ENCODE data around the gene AIG1.

AIG1 gene

DNA sequence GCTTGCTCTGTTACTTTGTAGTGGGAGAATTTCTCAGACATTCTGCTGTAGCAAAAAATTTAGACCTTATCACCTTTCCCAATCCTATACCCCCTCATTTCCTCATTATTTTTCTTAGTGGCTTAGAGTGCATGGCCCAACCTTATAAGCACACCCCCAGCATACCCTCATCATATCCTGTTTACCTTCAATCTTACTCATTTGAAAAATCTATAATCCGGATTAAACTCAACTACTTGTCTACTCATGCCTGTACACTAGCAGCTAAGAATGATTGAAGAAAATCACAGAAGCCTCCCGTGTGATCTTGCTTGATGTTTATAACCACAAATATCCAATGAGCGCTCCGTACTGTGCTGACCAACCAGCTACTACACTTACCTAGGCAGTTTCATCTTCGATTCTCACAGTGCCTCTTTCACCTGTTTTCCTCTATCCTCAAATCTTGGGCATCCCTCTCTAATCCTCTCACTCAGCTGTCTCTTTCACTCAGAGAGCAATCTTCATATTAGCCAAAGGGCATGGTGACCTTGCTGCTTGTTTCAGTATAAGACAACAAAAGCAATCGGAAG lies 36.6 kb downstream of the AIG1 start:
- peak; percentile 13 for DNase-seq (ENCODE audit: low read depth)

DNA sequence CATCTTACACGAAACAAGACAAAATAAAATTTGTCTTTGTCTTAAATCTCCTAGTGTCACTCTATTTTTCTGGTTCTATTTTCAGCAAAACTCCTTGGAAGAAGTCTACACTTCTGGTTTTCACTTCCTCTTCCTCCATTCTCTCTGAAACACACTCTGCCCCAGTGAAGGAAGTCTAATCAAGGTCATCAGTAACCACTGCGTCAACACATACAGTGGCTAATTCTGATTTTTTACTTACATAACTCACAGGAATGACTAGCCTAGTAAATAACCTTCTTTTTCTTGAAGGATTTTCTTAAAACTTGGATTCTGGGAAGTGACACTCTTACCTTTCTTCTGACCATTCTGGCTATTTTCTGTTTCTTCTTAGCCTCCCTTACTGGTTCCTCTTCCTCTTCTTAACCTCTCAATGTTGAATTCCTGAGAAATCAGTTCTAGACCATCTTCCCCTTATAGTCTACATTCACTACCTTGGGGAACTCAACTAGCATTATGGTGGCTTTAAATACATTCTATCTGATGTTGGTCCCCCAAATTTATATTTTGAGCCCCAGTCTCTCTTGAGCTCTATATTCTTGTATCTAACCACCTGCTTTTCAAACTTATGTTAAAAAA lies 37.5 kb downstream of the AIG1 start:
- no peak for DNase-seq (ENCODE audit: low read depth)

DNA sequence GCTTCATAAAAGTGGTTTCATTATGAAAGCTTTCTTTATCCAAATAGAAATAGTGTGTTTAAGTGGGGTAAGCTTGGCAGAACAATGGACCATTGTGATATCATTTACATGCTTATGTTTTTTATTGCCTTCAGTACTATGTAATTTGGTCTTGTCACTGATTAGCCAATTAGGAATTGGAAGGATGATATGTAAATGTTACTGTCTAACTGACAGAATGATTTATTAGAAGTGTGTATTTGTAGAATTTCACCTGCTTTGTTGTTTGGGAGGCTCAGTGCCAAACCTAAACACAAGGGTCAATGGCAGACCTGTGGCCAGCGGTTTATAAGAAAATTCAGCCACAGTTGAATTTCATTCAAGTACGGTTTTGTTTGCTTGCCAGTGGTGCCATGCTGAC lies 39.0 kb downstream of the AIG1 start:
- no peak for DNase-seq (ENCODE audit: low read depth)

DNA sequence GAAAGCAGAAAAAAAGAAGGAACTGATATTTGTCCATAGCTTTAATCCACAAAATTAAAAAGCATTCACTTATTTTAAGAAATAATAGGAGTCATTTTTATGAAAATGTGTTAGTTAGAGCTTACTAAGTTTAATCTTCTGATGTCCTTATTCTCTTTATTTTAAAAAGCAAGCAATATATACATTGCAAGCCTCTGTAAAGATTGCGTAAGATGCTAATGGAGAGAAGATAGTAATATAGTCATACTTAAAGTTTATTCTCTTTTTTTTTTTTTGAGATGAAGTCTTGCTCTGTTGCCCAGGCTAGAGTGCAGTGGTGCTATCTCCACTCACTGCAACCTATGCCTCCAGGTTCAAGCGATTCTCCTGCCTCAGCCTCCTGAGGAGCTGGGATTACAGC lies 39.7 kb downstream of the AIG1 start:
- no peak for DNase-seq (ENCODE audit: low read depth)

DNA sequence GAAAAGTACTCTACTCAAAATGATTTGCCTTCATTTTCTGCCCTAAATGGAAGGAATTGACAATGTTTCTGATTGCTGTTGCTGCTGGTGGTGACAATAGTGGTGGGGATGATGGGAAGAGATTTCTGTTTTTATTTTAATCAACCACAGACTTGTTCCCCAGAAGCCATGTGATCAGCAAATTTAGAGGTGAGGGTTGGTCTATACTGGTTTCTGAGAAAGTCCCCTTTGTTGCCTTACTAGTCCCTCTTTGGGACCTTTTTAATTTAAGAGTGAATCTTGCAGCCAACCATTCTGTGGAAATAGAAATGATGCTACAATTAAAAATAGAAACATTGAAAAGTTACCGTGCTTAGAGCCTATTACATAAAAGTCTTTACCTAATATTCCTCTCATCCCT lies 43.2 kb downstream of the AIG1 start:
- DNase-seq (ENCODE audit: low read depth), result no peak

DNA sequence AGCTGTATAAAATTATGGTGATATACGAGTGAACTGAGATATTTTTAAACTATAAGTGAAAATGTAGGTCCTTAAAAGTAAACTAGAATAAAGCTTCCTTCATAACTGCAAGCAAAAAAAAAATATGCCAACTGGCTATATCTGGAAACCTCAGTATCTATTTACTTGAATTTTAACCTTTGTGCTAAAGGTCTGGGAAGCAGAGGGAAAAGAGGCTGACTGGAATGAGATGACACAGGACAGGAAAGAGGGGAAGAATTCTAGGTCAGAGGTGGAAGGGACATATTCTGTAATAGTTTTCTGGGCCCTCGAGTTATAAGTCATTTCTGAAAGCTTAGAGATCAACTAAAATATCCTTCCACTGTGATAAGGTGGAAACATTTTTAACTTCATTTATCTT lies 46.8 kb downstream of the AIG1 start:
- no peak for DNase-seq (ENCODE audit: low read depth)

DNA sequence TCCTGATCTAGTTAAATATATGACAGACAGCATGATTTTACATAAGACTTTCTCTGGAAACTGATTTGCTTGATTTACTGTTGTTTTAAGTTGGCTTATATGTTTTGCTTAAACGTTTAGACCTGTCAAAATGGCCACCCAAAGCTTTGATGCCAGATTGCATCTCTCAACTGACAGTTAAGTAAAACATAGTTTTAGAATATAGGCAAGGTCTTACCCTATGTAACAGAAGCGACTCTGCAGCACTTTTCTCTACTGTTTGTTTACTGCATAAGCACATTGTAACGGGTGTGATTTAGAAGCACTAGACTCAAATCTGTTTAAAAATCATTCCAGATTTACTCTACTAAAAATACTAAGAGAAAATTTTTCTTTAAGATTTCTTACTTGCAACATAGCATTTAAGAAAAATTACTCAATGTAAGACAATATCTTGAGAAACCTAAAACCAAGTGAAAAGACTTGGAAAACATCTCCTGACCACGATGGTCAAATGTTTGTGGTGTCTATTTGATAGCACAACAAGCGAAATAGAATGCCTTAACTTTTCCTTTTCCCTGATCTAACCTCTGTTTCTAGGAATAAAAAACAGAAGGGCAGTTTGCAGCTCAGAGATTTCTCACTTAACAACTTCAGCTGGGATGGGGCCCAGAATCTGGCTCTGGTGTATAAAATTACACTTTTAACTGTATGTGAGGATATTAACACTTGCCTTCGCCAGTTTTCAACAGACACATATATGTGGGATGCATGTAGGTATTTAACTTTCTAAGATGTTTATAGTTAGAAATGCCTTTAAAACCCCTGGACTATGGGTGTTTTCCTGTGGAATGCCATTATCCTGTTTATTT lies 47.4 kb downstream of the AIG1 start:
- DNase-seq (ENCODE audit: low read depth), result no peak

DNA sequence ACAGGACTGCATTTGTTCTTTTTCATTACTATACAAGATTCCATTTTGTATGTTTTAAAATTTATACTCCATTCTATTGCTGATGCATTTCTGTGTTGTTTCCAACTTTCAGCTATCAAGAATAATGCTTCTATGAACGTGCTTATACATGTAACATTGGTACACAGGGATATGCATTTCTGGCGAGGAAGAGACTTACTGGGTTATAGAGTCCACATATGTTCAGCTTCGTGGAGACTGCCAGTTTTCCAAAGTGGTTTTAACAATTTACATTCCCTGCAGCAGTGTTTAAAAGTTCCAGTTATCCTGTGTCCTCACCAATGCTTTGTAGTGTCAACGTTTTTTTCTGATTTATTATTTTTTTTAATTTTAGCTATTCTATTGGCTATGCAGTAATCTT lies 48.5 kb downstream of the AIG1 start:
- DNase-seq (ENCODE audit: low read depth), result no peak

DNA sequence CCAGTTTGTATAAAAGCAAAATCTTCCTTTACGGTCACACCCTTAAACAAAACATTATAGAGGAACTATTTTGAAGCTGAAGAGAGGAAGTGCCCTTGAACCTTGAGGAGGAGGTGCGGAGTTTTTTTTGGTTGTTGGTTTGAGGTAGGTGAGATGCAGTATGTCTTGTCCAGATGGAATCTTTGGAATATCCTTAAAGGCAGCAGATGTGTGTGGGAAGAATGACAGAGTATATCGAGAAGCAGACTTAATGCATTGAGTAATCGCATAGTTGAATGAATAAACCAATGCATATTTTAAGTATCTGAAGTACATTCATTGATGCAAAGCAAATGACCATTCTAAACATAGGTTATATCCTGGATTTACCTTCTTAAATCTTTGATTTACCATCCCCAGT lies 49.9 kb downstream of the AIG1 start:
- peak; percentile 14 for DNase-seq (ENCODE audit: low read depth)

DNA sequence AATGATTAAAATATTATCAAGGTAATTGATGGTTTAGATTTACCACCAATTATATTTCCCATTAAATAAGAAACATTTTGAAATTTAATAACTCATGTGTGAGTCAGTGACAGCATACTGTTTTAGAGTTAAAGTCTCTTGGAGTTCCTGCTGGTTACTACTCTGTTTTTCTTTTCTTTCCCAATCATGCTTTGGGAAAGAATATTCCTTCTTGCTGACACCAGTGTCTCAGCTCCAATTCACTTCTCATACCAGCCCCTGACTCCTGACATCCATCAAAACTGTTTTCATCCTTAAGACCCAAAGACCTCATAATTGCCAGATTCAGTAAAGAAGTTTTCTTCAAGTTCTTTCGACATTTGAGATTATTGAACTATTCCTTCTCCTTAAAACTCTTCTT lies 50.3 kb downstream of the AIG1 start:
- DNase-seq (ENCODE audit: low read depth), result peak; percentile 10

DNA sequence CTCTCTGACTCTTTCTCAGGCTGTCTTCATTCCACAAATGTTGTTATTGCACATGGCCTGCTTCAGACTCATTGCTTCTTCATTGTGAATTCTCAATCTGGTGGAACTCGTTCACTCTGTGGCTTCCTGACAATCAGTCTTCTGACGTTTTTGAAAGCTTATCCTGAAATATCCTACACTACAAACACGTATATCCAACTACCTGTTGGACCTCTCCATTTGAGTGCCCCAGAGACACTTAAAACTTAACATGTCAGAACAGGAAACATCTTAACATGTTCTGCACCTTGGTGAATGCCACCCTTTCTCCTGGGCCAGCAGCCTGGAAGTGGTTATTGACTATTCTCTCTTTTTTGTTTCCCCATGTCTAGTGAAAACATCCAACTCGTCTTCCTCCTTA lies 50.8 kb downstream of the AIG1 start:
- DNase-seq (ENCODE audit: low read depth), result no peak

DNA sequence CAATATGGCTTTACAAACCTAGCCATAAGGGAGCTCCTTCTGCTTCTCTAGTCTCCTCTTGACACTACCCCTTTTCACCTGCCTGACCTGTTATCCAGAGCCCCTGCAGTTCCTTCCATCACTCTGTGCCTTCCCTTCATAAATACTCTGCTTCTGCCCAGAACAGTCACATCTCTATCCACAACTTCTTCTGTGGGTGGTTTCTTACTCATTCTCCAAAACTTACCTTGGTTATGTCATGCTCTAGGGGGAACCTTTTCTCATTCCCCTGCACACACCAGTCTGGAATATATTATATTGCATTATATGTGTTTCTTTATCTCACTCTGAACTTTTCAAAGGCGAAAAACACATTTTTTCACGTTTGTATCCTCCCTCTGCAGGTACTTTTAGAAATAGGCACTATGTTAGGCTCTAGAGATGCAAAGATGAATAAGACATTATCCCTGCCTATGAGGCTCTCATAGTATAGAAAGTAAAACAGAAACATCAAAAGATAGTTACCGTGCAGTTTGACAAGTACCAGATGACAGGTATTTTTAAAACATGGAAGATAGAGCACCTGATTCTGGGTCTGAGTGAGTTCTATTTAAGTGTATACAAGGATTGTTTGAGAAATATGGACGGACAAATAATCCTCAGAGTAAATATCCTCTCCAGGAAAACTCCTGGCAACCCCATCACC lies 51.5 kb downstream of the AIG1 start:
- DNase-seq (ENCODE audit: low read depth), result no peak

DNA sequence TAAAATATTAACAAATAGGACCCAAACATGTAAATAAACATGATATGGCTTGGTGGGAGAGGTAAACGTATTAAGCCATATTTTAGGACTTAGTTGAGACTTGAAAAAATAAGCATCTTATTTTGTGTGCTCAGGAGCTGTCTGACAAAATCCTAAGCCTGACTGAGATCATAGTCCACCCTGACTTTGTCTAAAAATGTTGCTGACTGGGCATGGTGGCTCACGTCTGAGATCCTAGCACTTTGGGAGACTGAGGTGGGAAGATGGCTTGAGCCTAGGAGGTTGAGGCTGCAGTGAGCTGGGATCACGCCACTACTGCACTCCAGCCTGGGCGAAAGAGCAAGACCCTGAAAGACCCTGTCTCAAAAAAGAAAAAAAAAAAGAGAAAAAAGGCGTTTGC lies 52.1 kb downstream of the AIG1 start:
- DNase-seq (ENCODE audit: low read depth), result no peak

DNA sequence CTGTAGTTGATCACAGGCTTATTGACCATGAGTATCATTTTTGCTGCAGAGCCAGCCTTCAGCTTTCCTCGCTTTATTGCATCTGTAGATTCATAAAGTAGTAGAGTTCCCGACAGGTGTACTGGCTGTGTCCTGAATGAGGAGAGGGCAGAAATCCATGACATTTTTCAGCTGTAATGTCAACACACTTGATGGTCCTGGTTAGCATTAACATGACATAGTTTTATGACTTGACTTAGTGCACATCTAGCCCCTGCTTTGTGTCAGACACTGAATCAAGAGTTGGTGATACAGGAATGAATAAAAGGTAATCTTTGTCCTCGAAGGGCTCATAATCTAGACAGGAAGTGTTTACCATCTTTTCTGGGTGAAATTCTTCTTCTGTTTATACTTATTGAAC lies 55.0 kb downstream of the AIG1 start:
- DNase-seq (ENCODE audit: low read depth), result no peak

DNA sequence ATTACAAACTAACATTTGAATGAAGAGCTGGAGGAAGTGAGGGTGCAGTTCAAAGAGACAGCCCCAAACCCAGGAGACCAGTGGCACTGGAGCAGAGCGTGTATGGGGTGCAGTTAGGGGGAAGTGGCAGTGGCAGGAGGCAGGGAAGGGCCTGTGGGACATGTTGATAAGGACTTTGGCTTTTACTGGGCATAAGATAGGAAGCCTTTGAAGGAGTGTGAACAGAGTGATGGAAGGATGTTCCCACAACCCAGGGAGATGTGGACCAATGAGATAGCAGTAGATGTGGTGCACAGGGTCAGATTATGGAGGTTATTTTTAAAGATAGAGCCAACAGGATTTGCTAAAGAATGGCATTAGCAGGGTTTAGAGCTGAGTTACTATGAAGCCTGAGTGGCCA lies 56.4 kb downstream of the AIG1 start:
- no peak for DNase-seq (ENCODE audit: low read depth)

DNA sequence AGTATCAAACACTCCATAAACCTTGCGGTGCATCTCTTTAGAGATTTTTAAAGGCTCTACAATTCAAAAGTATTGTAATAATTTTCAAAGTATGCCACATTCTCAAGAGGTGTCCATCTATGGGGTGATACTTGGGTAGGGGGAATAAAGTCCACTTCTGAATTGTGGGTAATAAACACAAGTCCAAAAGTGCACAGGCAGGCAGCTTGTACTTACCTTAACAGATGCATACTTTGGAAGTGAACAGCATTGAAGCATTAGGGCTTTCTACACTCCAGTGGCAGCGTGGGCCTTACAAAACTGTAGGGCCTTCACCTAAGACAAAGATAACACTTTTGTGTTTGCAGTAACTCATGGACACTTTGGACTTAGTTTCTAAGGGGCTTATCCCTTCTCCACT lies 58.6 kb downstream of the AIG1 start:
- DNase-seq (ENCODE audit: low read depth), result no peak

DNA sequence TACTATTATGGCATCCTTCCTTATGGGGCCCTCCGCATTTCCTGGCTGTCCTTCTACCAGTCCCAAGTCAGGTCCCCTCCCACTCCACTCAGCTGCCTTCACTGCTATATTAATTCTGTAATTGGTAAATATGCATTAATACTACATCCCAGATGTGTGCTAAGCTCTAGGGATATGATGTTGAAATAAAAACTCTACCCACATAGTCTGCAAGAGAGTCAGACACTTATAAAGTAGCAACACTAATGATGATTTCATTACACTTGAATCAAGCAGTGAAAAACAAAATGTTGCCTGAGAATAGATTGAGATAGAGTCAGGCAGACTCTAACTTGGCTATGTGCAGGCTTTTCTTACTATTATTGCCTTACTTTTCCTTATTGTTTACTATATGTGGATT lies 62.4 kb downstream of the AIG1 start:
- DNase-seq (ENCODE audit: low read depth), result no peak

DNA sequence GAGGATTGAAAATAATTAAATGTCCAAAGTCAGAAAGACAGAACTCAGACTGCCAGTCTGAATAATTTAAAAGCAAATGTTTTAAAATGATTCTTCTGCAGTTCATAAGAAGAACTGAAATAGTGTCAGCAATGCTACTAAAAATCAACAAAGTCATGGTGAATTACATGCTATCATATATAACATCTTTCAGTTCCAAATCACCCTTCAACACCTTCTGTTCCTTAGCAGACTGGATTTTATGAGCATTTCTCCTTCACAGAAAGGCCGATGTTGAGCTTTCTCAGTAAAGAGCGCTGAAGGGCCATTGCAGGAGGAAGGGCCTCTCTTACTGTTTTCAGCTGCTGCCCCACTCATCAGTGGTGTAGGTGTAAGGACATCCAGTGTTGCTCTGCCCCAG lies 63.3 kb downstream of the AIG1 start:
- no peak for DNase-seq (ENCODE audit: low read depth)

DNA sequence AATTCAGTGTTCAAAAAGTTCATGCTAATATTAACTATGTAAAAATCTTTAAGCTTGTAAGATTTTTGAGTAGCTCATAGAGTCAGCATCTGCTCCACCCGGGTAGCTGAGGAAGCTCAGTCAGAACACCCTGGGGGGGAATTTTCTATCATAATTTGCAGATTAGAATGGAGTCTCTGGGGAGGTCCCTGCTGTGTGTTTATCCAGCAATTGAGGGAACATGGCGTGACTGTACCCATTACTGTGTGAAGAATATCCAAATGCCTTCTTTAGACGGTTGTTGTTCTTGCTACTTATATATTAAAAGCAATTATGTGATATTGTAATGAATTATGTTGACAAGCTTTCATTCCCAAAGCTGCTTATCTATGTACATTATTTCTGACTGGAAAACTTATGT lies 64.8 kb downstream of the AIG1 start:
- no peak for DNase-seq (ENCODE audit: low read depth)

DNA sequence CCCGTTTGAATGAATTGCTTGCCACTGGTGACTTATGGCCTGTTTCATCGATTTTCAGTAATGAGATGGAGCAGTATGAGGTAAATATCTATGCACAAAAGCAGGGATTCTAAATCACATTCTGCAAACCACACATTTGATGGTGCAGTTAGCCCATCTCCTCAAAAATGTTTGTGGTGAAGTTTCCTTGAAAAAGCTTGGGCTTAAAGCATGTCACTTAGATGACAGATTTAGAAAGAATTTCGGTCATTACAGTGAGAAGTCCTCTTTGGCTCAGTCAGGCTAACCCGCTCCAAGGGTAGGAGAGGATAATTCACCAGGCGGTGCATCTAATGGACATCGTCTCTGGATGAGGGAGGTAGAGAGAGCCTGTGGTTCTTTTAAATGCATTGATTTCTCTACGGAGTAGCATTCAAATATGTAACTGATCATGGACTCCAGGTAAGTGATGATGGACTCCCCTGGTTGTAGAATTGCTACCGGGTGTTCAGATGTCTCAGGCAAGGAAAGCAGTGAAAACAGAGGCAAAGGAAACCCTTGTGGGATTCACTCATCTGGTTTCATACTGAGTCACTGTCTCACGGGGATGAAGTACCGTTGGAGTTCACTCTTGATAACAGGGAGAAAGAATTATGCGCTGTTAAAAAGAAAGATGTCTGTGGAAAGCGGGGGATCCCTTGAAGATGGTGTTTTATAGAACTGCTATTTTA lies 65.3 kb downstream of the AIG1 start:
- DNase-seq (ENCODE audit: low read depth), result peak; percentile 32

DNA sequence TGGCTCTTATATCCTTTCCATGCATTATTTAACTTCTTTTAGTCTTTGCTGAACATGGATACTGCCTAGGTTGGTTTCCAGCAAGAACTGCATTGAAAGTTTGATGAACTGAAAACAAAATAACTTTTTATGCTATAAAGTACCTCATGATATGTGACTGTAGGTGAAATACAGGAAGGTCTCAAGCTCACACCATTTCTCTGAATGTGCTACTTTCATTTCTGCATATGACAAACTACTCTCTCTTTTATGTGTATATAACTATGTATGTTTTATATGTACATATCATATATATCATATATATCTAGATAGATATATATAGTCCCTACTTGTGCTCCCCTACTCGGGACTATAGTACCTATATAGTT lies 65.9 kb downstream of the AIG1 start:
- no peak for DNase-seq (ENCODE audit: low read depth)

DNA sequence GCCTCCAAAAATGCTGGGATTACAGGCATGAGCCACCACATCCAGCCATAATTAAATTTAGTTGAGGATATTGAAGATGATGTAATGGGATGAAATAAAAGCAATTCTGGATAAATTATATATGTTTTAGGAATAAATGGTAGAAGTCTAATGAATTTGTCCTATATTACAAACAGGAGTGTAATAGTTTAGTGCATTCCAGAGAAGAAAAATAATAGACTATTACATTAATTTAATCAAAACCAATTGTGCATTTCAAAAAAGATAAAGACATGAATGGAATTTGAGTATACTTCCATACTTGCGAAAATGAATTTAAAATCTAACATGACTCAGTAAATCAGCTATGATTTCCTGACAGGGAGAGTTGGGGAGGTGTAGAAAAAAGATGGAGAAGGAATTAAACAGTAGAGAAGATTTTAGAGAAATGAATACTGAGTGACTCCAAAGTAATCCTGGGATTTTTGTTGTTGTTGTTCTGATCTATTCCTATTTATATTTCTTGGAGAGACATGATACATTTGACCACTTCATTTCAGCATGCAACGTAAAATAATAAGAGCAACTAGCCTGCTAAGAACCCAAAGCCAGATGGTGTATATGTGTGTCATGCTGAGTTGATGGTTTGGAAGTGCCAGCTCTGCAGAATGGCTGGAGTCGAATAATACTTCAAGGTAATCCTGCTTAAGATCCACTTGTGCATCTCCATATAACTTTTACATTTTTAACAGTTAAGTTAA lies 67.4 kb downstream of the AIG1 start:
- no peak for DNase-seq (ENCODE audit: low read depth)
